Stimulated activated CD4-positive, alpha-beta T cell treated with anti-CD3 and anti-CD28 coated beads, Interleukin-4, amount 100 ng/mL, for 48 hours (primary cell): ENCODE data around the gene FHDC1.
"Not testable (repeated sequence)": the region's sequence is repeated elsewhere in the genome, so short reads cannot be mapped to it uniquely, and the experiment has no call there.

Experiments used
- DNase-seq, 2 donors: peaks; one replicate each; pipeline ENCODE4 v3.0.0-alpha.2; 2020; ENCODE audit warnings: low read depth in 2 of 2

The FHDC1 gene, protein sequence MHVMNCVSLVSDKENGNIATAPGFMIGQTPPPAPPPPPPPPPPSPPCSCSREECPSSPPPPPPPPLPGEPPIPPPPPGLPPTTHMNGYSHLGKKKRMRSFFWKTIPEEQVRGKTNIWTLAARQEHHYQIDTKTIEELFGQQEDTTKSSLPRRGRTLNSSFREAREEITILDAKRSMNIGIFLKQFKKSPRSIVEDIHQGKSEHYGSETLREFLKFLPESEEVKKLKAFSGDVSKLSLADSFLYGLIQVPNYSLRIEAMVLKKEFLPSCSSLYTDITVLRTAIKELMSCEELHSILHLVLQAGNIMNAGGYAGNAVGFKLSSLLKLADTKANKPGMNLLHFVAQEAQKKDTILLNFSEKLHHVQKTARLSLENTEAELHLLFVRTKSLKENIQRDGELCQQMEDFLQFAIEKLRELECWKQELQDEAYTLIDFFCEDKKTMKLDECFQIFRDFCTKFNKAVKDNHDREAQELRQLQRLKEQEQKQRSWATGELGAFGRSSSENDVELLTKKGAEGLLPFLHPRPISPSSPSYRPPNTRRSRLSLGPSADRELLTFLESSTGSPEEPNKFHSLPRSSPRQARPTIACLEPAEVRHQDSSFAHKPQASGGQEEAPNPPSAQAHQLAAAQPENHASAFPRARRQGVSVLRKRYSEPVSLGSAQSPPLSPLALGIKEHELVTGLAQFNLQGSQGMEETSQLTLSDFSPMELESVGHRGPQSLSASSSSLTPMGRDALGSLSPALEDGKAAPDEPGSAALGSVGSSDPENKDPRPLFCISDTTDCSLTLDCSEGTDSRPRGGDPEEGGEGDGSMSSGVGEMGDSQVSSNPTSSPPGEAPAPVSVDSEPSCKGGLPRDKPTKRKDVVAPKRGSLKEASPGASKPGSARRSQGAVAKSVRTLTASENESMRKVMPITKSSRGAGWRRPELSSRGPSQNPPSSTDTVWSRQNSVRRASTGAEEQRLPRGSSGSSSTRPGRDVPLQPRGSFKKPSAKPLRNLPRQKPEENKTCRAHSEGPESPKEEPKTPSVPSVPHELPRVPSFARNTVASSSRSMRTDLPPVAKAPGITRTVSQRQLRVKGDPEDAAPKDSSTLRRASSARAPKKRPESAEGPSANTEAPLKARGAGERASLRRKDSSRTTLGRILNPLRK

GRCh38 chr4:152935631-152936445 lies at the start of gene FHDC1:
TSS of gene FHDC1 (plus strand) at chr4:152936323. CDS start at chr4:152943058, 6,735 bp downstream.
- DNase-seq = no peak

GRCh38 chr4:152887981-152888380 lies 48.1 kb upstream of the FHDC1 start:
- no peak for DNase-seq

DNA sequence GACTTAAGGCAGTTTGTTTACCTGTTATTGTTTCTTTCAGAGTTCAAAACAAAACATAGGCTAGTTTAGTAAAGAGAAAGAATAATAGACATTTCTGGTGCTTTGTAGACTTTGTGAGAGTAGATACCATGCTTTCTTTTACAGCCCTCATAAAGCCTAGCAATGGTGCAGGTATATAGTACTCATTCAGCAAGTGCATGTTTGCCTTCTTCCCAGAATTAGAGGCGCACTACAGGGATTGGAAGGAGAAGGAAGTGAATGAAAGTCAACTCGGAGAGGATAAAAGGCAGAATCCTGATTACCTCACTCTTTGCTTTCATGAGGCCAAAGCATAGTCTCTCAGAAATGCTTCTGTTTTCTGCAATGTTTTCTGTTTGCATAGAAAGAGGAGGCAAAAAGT lies 43.1 kb upstream of the FHDC1 start:
- DNase-seq = no peak

DNA sequence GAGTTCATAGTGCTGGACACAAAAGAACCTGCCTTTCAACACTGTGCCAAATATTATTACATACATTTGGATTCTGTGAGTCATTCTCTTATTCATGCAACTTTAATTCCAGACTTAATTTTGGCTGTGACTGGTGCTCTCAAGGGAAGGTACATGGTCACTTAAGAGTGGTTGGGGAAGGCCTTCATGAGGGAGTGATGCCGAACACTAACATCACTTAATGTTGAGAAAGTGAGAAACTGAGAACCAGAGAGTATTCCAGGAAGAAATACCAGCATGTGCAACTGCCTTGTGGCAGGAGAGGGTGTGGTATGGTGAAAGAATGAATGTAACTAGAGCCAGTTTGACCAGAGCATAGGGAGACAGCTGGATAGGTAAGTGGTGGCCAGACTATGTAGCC lies 41.5 kb upstream of the FHDC1 start:
- DNase-seq = no peak

- no peak for DNase-seq
Measured at GRCh38 chr4:152896811-152897210, 39.3 kb upstream of the FHDC1 start.

DNA sequence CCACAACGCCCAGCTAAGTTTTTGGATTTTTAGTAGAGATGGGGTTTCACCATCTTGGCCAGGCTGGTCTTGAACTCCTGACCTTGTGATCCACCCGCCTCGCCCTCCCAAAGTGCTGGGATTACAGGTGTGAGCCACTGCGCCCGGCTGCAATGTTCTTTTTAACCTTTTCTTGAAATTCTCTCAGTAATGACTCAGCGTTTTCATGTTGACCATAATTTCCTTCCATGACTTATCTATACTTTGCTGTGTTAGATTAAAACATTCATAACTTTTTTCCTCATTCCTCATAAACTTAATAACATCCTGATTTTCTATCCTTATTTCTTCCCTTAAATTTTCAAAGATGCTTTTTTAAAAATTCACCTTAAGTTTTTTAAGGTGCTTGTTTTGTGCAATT lies 38.0 kb upstream of the FHDC1 start:
- not testable (repeated sequence) for DNase-seq

DNA sequence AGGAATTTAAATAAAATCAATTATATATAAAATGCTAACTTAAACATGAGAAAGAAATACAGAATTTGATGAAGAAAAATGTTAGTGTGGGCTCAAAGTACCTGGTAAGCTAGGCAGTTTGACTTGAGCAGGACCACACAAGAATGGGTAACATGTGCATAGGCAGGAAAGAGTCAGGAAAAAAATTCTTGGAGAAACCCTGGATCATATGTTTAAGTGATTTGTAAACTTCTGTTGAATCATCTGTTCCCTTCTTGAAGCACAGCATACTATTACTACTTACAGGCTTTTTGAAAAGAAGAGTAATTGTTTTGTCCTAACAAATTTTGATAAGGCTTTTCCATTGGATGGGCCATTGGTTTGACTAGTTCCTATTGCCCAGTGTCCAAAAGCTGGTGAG lies 37.5 kb upstream of the FHDC1 start:
- no peak for DNase-seq

DNA sequence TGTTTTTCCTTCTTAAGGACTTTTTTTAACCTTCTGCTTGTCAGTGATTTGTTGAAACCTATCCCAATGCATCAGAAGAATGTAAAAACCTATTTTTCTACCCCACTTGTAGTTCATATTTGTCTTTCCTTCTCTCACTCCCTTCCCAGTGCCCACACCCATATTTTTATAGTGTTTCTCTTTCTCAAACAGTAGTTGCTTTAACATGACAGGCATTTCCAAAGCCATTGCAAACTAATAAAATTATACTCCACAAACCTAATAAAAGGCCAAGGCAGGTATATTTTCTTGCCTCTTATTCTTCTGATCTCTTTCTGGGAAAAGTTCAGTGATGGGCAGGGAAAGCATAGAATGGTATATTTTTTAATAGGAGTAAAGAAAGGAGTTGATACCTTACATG lies 35.7 kb upstream of the FHDC1 start:
- no peak for DNase-seq

GRCh38 chr4:152901205-152901604 lies 34.9 kb upstream of the FHDC1 start:
- DNase-seq = no peak

DNA sequence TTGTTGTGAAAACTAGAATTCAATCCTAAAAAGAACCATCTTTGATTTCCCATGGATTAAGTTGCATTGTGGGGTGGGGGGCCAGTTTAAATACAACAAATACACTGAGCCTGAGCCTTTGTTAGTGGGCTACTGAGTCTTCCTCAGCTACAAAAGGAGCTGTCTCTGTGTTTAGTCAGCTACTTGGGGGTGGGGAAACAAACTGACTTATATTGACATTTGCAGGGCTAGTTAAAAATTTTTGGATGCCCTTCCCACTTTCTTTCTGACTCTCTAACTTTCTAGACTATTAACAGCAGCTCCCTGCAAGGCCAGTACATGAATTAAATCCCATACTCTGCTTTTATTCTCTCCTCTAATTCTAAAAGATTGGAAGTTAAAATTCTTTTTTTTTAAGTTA lies 32.5 kb upstream of the FHDC1 start:
- DNase-seq = no peak

- DNase-seq = no peak
Measured at GRCh38 chr4:152909901-152910300, 26.2 kb upstream of the FHDC1 start.

DNA sequence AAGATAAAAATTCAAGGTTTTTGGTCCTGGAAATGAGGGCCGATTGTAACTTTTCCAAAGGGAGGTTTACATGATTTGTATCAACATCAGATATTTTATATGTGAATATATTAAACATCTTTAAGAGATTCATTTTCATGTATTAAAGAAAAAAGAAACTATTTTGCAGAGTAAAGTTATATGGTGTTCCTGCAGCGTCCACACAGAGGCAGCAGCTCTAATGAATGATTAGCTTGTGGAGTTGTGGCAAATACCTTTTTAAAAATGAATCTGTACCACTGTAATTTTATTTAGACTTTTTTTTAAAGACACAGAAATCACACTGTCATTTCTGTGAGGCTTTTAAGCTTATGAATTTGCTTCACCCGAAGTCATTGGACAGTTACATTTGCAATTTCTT lies 25.6 kb upstream of the FHDC1 start:
- DNase-seq = no peak

DNA sequence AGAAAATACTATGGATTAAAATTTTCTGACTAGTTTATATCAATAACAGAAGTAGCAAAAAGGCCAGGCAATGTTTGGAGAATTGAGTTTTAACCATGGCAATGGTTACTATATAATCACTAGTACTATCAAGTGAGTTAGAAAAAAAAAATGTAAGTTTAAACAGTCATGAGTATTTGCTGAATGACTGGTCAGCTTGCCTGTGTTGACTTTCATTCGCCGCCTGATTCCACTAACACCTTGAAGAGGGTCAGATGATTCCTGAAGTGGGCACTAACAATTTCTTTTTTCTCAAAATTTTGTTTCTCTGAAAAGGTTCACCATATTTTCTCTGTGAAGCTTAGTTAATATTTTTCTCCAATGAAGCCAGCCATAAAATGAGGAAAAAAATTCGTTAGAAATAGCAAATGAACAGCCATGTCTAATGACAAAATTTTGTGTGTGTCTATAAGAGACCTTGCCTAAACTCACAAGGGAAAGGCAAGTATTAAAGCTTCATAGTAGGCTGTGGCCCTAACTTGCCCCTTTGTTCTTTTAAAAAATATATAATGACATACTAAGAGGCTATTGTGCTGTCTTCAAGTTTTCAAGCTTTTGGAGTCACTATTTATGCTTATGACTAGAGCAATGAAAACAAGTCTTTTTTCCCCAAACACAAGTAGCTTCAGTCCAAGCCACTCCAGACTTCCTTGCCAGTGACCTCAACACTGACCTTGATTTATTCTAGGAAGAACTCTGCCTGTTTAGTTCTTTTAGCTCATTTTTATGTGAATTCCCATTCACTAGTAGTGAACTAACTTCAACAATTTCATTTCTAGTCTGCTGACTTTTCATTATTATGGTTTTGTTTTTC lies 18.4 kb upstream of the FHDC1 start:
- DNase-seq = no peak

DNA sequence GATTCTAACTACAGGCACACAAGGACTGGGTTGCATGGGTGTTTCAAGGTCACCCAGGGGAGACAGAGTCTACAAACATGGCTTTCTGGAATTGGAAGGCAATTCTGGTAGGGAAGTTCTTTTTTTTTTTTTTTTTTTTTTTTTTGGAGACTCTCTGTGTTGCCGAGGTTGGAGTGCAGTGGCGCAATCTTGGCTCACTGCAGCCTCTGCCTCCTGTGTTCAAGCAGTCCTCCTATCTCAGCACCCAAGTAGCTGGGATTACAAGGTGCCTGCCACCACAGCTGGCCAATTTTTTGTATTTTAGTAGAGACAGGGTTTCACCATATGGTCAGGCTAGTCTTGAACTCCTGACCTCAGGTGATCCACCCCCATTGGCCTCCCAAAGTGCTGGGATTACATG lies 16.3 kb upstream of the FHDC1 start:
- no peak for DNase-seq

DNA sequence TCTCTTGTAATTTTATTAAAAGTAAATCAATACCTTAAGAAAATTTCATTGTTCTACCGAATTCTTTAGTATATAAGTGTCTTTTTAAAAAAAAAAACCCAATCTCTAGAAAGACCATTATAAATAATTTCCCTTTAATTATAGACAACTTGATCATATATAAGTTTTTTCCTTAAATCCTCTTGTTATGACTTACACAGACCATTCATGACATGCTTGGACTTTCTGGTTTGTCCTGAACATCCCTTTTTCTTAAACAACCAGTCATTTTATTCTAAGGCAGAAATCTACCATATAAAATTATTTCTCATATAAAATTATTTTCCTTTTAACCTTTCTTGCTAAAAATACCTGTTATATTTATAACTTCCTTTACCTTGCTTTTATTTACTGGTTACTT lies 15.4 kb upstream of the FHDC1 start:
- no peak for DNase-seq

DNA sequence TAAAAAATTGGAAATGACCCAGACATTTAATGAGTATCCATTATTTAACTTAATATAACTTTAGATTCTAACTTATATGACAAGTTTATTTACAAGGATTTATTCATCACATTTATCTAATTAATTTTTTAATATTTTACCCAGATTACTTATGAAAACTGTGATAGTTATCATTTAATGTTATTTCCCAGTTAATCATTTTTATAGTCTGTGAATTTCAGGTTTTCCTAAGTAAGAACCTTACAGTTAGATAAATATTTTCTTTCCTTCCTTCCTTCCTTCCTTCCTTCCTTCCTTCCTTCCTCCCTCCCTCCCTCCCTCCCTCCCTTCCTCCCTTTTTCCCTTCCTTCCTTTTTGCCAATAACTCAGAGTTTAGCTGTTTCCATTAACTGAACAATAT lies 14.8 kb upstream of the FHDC1 start:
- DNase-seq = no peak

DNA sequence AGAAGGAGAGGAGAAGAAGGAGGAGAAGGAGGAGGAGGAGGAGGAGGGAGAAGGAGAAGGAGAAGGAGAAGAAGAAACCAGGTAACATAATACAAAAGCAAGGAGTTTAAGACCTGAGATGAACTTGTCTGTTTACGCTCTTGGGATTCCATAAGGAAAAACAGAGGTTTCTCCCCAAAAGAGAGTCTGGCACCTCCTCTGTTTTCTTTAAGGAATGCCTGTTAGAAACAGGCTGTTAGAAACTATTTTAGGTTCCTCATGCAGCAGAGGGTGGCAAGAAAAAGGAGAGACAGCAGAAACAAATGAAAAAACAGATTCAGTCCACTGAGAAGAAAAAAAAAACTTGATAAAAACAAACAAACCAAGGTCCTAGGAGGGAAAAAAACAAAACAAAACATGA lies 10.3 kb upstream of the FHDC1 start:
- DNase-seq = no peak

GRCh38 chr4:152926959-152927358 lies 9.2 kb upstream of the FHDC1 start:
- DNase-seq = no peak

GRCh38 chr4:152927737-152928136 lies 8.4 kb upstream of the FHDC1 start:
- DNase-seq = no peak

- DNase-seq = no peak
Measured at GRCh38 chr4:152928286-152928685, 7.8 kb upstream of the FHDC1 start.

- DNase-seq = no peak
Measured at GRCh38 chr4:152929888-152930287, 6.2 kb upstream of the FHDC1 start.
